Vagina (tissue), 2 donors: ENCODE measurements around the gene ELL3.

ENCODE experiments used
- CTCF ChIP-seq, 3 experiments: fragments of 450-650 bp in 2 of 3; fragments of 200-600 bp in 1 of 3; sonication (generic) in 1 of 3; IDR thresholded peaks; one replicate each; pipeline ENCODE4 v1.5.1; 2017 to 2019; ENCODE audit warnings: antibody characterized with exemption in 3 of 3, mild to moderate bottlenecking in 2 of 3, moderate library complexity in 2 of 3
- POLR2A ChIP-seq, 2 donors: fragments of 450-650 bp; IDR thresholded peaks; one replicate each; pipeline ENCODE4 v1.6.1; 2017; ENCODE audit warnings: antibody characterized with exemption in 2 of 2, mild to moderate bottlenecking in 2 of 2, moderate library complexity in 2 of 2

GRCh38 chr15:43792761-43793476, 16.2 kb upstream of the ELL3 start:
- no peak for TF ChIP-seq POLR2A (IDR thresholded peaks at IDR 0.05)
- no peak for TF ChIP-seq CTCF (IDR thresholded peaks at IDR 0.05)
